Upper lobe of left lung (tissue), 6 donors: ENCODE results near the gene THYN1. TPM values are rescaled to one million over a fixed set of nuclear protein-coding genes. Genes with fewer than 3 reads are reported as not detected.

Source experiments
- ATAC-seq, 2 donors: fragments of 200-7000 bp; cut with Tn5 transposase; one replicate each; pipeline ENCODE4 v1.9.1; 2022; ENCODE audit warnings: mild to moderate bottlenecking in 2 of 2, moderate library complexity in 2 of 2; ENCODE audit not compliant: low FRiP score in 2 of 2
- DNase-seq, 2 donors: peaks; one replicate each; pipeline ENCODE4 v3.0.0-alpha.2; 2019 to 2020
- H3K27ac ChIP-seq, 4 donors: fragments of 200-600 bp; sonication (generic); one replicate each; pipeline ENCODE4 v1.5.1; 2016 to 2019
- H3K27me3 ChIP-seq, 4 donors: fragments of 200-600 bp; sonication (generic); one replicate each; pipeline ENCODE4 v1.5.1; 2017 to 2019
- H3K36me3 ChIP-seq, 4 donors: fragments of 200-600 bp; sonication (generic); one replicate each; pipeline ENCODE4 v1.5.1; 2016 to 2019
- H3K4me1 ChIP-seq, 4 donors: fragments of 200-600 bp; sonication (generic); one replicate each; pipeline ENCODE4 v1.5.1; 2018 to 2019
- H3K4me3 ChIP-seq, 4 donors: fragments of 200-600 bp; sonication (generic); one replicate each; pipeline ENCODE4 v1.5.1; 2017 to 2019; ENCODE audit warnings: mild to moderate bottlenecking in 2 of 4, moderate library complexity in 1 of 4
- H3K9me3 ChIP-seq, 4 donors: fragments of 200-600 bp; sonication (generic); one replicate each; pipeline ENCODE4 v1.5.1; 2018 to 2019
- CTCF ChIP-seq, 6 experiments: fragments of 450-650 bp in 4 of 6; fragments of 200-600 bp in 2 of 6; sonication (generic) in 2 of 6; IDR thresholded peaks; one replicate each; pipeline ENCODE4 v1.5.1; 2016 to 2019; ENCODE audit warnings: antibody characterized with exemption in 6 of 6
- EP300 ChIP-seq, 4 donors: sonication (generic); formaldehyde crosslinking; IDR thresholded peaks; one replicate each; pipeline ENCODE4 v1.5.1; 2017; ENCODE audit warnings: antibody characterized with exemption in 4 of 4, control low read depth in 2 of 4
- POLR2A ChIP-seq, 4 donors: fragments of 450-650 bp; IDR thresholded peaks; one replicate each; pipeline ENCODE4 v1.5.1; 2016 to 2017; ENCODE audit warnings: antibody characterized with exemption in 4 of 4, mild to moderate bottlenecking in 2 of 4
- POLR2AphosphoS5 ChIP-seq, 2 donors: sonication (generic); formaldehyde crosslinking; IDR thresholded peaks; one replicate each; pipeline ENCODE4 v1.5.1; 2017; ENCODE audit warnings: antibody characterized with exemption in 2 of 2
- WGBS, 2 donors: methylation state at CpG; one replicate each; pipeline ENCODE4 v1.1.5; 2017 to 2018; 5-methylcytosine and 5-hydroxymethylcytosine counted together
- total RNA-seq, 6 donors: library from RNA; depleted of rRNA in 4 of 6; stranded (reverse); fragments of >200 nt in 4 of 6; gene quantifications; one replicate each; pipeline versions ENCODE4 v1.1.0 to v1.2.1, GENCODE V29; 2016 to 2021
- donor health status: DM: no; HTN: no; CAD: no; lungs with moderate emphysema.
- donor health status: DM: no; HTN: yes; CAD: no; lungs with severe emphysema.

THYN1 gene
- total RNA-seq, 6 donors from 2014 or later, result 23.2 to 39.8 (median 34.2) TPM

GRCh38 chr11:134250246-134250645 lies 2.9 kb downstream of the THYN1 start:
- DNase-seq (no peak), ATAC-seq (no peak)
- WGBS, 2 donors, result 84 to 86% methylated on average over 3 of the region's 3 CpGs

GRCh38 chr11:134248910-134249480 lies 4.2 kb downstream of the THYN1 start:
- H3K4me1 ChIP-seq, result peaks cover 7 to 17% (median 10%) of the 10 kb centered on the region in 4 donors
- TF ChIP-seq EP300 (IDR thresholded peaks at IDR 0.05) (no peak), POLR2AphosphoS5 (IDR thresholded peaks at IDR 0.05) (no peak), POLR2A (IDR thresholded peaks at IDR 0.05) (no peak), CTCF (IDR thresholded peaks at IDR 0.05) (no peak)
- H3K27ac ChIP-seq, result no peak overlapping the region
- no peak overlapping the region for H3K4me3 ChIP-seq
- no peaks in the 10 kb centered on the region for H3K27me3 ChIP-seq
- H3K9me3 ChIP-seq, result no peaks in the 10 kb centered on the region
- ATAC-seq (no peak), DNase-seq (no peak)
- 74 to 86% methylated on average over 7 of the region's 7 CpGs for WGBS, 2 donors
- peaks cover 8 to 72% (median 54%) of the 10 kb centered on the region in 4 donors for H3K36me3 ChIP-seq

More at GRCh38 chr11:134250246-134250645, 2.9 kb downstream of the THYN1 start:
- Histone ChIP-seq H3K4me1 (peaks cover 18 to 29% (median 20%) of the 10 kb centered on the region in 4 donors), H3K27ac (no peak overlapping the region), H3K36me3 (peaks cover 4 to 59% (median 42%) of the 10 kb centered on the region in 4 donors), H3K9me3 (no peaks in the 10 kb centered on the region), H3K27me3 (no peaks in the 10 kb centered on the region), H3K4me3 (no peak overlapping the region)
- no peak for TF ChIP-seq EP300 (IDR thresholded peaks at IDR 0.05)
- TF ChIP-seq POLR2A (IDR thresholded peaks at IDR 0.05), result no peak
- TF ChIP-seq CTCF (IDR thresholded peaks at IDR 0.05), result no peak
- TF ChIP-seq POLR2AphosphoS5 (IDR thresholded peaks at IDR 0.05), result no peak

GRCh38 chr11:134246678-134247077 lies 6.5 kb downstream of the THYN1 start:
- Histone ChIP-seq H3K27me3 (no peaks in the 10 kb centered on the region), H3K27ac (no peak overlapping the region), H3K36me3 (peaks cover 8 to 95% (median 64%) of the 10 kb centered on the region in 4 donors), H3K4me1 (peaks cover 0 to 2% (median 0%) of the 10 kb centered on the region in 4 donors), H3K4me3 (no peak overlapping the region), H3K9me3 (no peaks in the 10 kb centered on the region)
- DNase-seq (no peak), ATAC-seq (no peak)
- TF ChIP-seq POLR2AphosphoS5 (IDR thresholded peaks at IDR 0.05), result no peak
- TF ChIP-seq EP300 (IDR thresholded peaks at IDR 0.05), result no peak
- no peak for TF ChIP-seq CTCF (IDR thresholded peaks at IDR 0.05)
- TF ChIP-seq POLR2A (IDR thresholded peaks at IDR 0.05), result no peak
- 78 to 96% methylated on average over 4 of the region's 4 CpGs for WGBS, 2 donors

- H3K27ac ChIP-seq, result no peak overlapping the region
- H3K4me3 ChIP-seq, result no peak overlapping the region
- no peaks in the 10 kb centered on the region for H3K9me3 ChIP-seq
- no peaks in the 10 kb centered on the region for H3K27me3 ChIP-seq
- DNase-seq, result no peak
- peaks cover 8 to 99% (median 68%) of the 10 kb centered on the region in 4 donors for H3K36me3 ChIP-seq
- 85 to 95% methylated on average over 9 to 11 of the region's 11 CpGs for WGBS, 2 donors
- H3K4me1 ChIP-seq, result no peaks in the 10 kb centered on the region
- no peak for ATAC-seq
- no peak for TF ChIP-seq EP300 (IDR thresholded peaks at IDR 0.05)
- TF ChIP-seq CTCF (IDR thresholded peaks at IDR 0.05), result no peak
- TF ChIP-seq POLR2A (IDR thresholded peaks at IDR 0.05), result no peak
- no peak for TF ChIP-seq POLR2AphosphoS5 (IDR thresholded peaks at IDR 0.05)
These were observed 7.1 kb downstream of the THYN1 start for GRCh38 chr11:134246100-134246499.

GRCh38 chr11:134245434-134245833 lies 7.7 kb downstream of the THYN1 start:
- ATAC-seq (no peak), DNase-seq (peak in 1 of 2 donors; percentile 71)
- Histone ChIP-seq H3K27ac (no peak overlapping the region), H3K9me3 (no peaks in the 10 kb centered on the region), H3K4me1 (no peaks in the 10 kb centered on the region), H3K36me3 (peaks cover 8 to 99% (median 70%) of the 10 kb centered on the region in 4 donors), H3K27me3 (no peaks in the 10 kb centered on the region), H3K4me3 (no peak overlapping the region)
- TF ChIP-seq CTCF (IDR thresholded peaks at IDR 0.05) (no peak), POLR2A (IDR thresholded peaks at IDR 0.05) (no peak), POLR2AphosphoS5 (IDR thresholded peaks at IDR 0.05) (no peak), EP300 (IDR thresholded peaks at IDR 0.05) (no peak)
- 91 to 94% methylated on average over 14 of the region's 14 CpGs for WGBS, 2 donors
